ENCODE results near the gene PUDP. TPM values are rescaled to one million over a fixed set of nuclear protein-coding genes. Genes with fewer than 3 reads are reported as not detected.

The PUDP gene
- total RNA-seq, 1 donor from 2014 or later = 14.7 TPM

DNA sequence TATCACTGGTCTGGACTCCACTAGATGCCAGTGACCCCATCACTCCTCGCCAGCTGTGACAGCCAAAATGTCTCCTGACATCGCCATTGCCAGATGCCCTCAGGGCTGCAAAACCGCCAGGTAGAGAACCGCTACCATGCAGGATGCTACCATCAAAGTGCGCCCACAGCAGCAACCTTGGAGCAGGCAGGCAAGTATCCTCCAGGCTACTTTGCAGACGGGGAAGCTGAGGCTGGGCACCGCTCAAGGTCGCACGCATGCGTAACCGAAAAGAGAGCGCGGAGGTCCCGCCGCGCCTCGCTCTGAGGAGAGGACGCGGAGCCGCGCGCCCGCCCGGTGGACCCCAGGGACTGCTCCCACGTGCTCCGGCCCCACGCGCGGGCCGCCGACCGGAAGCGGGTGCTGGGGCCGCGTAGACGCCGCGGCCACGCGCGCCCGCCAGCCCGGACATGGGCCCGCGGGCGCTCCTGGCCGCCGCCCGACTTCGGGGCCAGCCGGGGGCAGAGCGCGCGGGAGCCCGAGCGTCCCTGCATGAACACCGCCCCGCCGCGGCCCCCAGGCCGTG, 458 bp downstream of the PUDP start, which contains the start of gene STS:
Gene STS (plus strand): TSS at position 300 of the 565 bp plus-strand sequence. CDS start 105,488 bp downstream, outside the sequence.
- DNase-seq (ENCODE audit: low spot score) = no peak
- Mint-ChIP-seq H3K36me3 (ENCODE audit: low read depth) (no peaks in the 10 kb centered on the region), H3K27ac (ENCODE audit: unreplicated experiment) (peak within 1 kb of the TSS; percentile 68), H3K4me3 (ENCODE audit: unreplicated experiment) (peak within 1 kb of the TSS; percentile 87), H3K4me1 (ENCODE audit: low read depth) (peaks cover 12% of the 10 kb centered on the region), H3K9me3 (ENCODE audit: low read depth) (no peaks in the 10 kb centered on the region), H3K27me3 (ENCODE audit: low read depth) (no peaks in the 10 kb centered on the region)
- TF ChIP-seq, protein P1, sequence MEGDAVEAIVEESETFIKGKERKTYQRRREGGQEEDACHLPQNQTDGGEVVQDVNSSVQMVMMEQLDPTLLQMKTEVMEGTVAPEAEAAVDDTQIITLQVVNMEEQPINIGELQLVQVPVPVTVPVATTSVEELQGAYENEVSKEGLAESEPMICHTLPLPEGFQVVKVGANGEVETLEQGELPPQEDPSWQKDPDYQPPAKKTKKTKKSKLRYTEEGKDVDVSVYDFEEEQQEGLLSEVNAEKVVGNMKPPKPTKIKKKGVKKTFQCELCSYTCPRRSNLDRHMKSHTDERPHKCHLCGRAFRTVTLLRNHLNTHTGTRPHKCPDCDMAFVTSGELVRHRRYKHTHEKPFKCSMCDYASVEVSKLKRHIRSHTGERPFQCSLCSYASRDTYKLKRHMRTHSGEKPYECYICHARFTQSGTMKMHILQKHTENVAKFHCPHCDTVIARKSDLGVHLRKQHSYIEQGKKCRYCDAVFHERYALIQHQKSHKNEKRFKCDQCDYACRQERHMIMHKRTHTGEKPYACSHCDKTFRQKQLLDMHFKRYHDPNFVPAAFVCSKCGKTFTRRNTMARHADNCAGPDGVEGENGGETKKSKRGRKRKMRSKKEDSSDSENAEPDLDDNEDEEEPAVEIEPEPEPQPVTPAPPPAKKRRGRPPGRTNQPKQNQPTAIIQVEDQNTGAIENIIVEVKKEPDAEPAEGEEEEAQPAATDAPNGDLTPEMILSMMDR (IDR thresholded peaks at IDR 0.05) = no peak

DNA sequence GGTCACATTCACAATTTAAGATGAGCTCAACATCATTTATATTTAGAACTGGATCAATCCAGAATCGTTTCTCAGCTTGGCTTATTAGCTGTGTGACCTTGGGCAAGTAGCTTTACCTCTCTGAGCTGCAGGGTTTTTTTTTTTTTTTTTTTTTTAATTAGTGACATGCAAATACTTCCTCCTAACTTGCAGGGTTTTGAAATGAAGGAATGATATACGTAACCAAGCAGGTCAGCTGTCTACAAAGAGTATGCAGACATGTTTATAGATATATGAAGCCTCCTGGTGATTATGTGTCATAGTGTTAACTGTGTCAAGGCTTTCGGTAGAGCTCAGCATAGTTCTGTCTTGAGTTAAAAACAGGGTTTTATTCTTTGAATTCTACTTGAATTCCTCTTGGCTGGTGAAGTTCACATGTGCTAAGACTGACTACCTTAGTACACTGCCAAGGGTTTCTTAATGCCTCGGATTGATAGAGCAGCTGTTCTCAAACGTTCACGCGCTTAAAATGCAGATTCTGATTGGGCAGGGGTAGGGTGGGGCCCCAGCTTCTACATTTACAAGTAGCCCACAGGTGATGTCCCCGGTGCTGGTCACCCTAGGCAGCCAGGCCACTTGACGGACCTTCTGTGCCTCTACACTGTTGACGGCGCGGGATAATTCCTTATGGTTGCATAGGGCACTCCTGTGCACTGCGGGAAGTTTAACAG, 1.1 kb downstream of the PUDP start:
- H3K4me1 Mint-ChIP-seq (ENCODE audit: low read depth) = peaks cover 12% of the 10 kb centered on the region
- peak overlapping the region; percentile 37 for H3K27ac Mint-ChIP-seq (ENCODE audit: unreplicated experiment)
- no peaks in the 10 kb centered on the region for H3K9me3 Mint-ChIP-seq (ENCODE audit: low read depth)
- H3K4me3 Mint-ChIP-seq (ENCODE audit: unreplicated experiment) = peak overlapping the region; percentile 77
- DNase-seq (ENCODE audit: low spot score) = no peak
- TF ChIP-seq, protein P1 (IDR thresholded peaks at IDR 0.05) = no peak
- no peaks in the 10 kb centered on the region for H3K27me3 Mint-ChIP-seq (ENCODE audit: low read depth)
- no peaks in the 10 kb centered on the region for H3K36me3 Mint-ChIP-seq (ENCODE audit: low read depth)

DNA sequence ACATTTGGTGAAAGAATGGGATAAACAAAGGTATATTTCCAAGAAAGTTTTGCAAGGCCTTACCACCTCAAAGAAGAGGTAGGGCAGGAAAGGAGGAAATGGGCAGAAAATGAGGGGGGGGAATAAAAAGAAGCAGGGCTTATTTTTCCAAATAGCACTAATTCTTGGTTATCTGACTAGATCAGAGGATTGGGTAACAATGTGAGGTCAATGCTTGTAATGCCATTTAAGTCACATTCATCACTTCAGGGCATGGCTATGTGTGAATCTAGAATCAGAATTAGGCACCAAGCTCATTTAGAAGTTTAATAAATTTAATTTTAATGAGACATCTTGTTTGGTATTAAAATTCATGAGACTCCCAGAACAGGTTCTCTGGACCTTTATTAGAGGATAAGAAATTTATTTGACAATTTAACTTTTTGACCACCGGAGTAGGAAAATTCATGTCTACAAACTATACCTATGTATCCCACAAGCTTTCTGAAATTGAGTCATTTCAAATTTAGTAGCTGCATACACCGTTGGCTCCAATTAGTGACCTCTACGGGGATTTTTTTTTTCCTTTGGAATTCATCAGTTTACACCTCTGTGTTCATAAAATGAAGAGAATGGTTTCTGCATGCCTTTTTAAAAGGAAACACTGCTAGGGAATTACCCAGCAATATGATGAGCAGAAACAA, 1.8 kb downstream of the PUDP start:
- H3K4me3 Mint-ChIP-seq (ENCODE audit: unreplicated experiment) = no peak overlapping the region
- H3K27ac Mint-ChIP-seq (ENCODE audit: unreplicated experiment) = no peak overlapping the region
- no peaks in the 10 kb centered on the region for H3K36me3 Mint-ChIP-seq (ENCODE audit: low read depth)
- no peak for DNase-seq (ENCODE audit: low spot score)
- no peaks in the 10 kb centered on the region for H3K9me3 Mint-ChIP-seq (ENCODE audit: low read depth)
- no peaks in the 10 kb centered on the region for H3K27me3 Mint-ChIP-seq (ENCODE audit: low read depth)
- peaks cover 12% of the 10 kb centered on the region for H3K4me1 Mint-ChIP-seq (ENCODE audit: low read depth)
- TF ChIP-seq, protein P1 (IDR thresholded peaks at IDR 0.05) = no peak

DNA sequence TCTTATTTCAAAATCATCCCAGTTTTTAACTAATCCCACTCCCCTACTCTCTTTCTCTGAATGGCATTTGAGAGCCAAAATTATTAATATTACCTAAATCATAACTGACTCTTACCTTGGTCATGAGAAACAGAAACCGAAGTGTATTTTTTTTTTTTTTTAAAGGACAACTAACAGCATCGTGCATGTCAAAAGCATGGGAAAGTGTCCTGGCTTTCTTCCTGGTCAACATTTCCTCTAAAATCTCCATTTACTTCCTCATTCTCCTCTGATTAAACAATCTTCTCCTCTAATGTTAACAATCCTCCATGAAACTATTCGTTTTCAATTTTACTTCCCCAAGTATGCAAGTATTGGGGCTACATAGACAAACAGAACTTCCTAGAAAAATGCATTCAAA, 2.5 kb downstream of the PUDP start:
- TF ChIP-seq, protein P1 (IDR thresholded peaks at IDR 0.05) = no peak
- Mint-ChIP-seq H3K27ac (ENCODE audit: unreplicated experiment) (no peak overlapping the region), H3K4me1 (ENCODE audit: low read depth) (peaks cover 12% of the 10 kb centered on the region), H3K4me3 (ENCODE audit: unreplicated experiment) (no peak overlapping the region), H3K27me3 (ENCODE audit: low read depth) (no peaks in the 10 kb centered on the region), H3K9me3 (ENCODE audit: low read depth) (no peaks in the 10 kb centered on the region), H3K36me3 (ENCODE audit: low read depth) (no peaks in the 10 kb centered on the region)
- DNase-seq (ENCODE audit: low spot score) = no peak

DNA sequence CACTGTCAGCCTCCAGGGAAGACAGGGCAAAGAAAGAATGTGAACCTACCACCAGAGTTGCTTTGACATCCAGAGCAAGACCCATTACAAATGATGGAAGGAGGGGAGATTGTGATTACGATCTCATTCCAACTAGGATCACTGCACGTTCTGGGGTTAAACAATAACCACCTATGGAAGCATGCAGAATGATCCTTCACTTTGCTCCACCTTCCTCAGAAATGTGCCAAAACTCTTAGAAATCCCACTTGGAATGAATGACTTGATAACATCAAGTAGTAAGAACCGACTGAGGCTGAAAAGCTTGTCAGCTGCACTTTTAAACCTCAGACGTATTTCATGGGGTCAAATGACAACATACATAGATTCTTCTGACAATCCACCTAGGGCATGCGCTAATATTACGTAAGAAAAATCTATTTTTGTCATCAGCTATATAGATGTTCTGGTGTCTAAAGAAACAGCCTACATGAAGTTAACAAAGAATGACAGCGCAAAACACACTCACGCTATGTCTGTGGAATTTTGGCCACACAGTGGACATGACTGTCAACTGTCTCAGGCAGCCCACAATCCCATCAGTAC, 3.9 kb downstream of the PUDP start:
- H3K27me3 Mint-ChIP-seq (ENCODE audit: low read depth) = no peaks in the 10 kb centered on the region
- TF ChIP-seq, protein P1 (IDR thresholded peaks at IDR 0.05) = no peak
- H3K4me3 Mint-ChIP-seq (ENCODE audit: unreplicated experiment) = no peak overlapping the region
- peaks cover 20% of the 10 kb centered on the region for H3K4me1 Mint-ChIP-seq (ENCODE audit: low read depth)
- H3K9me3 Mint-ChIP-seq (ENCODE audit: low read depth) = no peaks in the 10 kb centered on the region
- no peaks in the 10 kb centered on the region for H3K36me3 Mint-ChIP-seq (ENCODE audit: low read depth)
- no peak overlapping the region for H3K27ac Mint-ChIP-seq (ENCODE audit: unreplicated experiment)
- DNase-seq (ENCODE audit: low spot score) = no peak

Measured in chondrocyte (in vitro differentiated cells).